Smooth muscle cell of trachea (primary cell): Measurements from ENCODE around the gene CYP4V2. TPM values are rescaled to one million over a fixed set of nuclear protein-coding genes. Genes with fewer than 3 reads are reported as not detected.

Source experiments
- total RNA-seq: library from RNA; depleted of rRNA; stranded (reverse); fragments of >200 nt; gene quantifications from 2 replicates; pipeline ENCODE4 v1.2.1, GENCODE V29; 2014

The CYP4V2 gene
- total RNA-seq = 16.4 and 27.1 TPM in 2 replicates

GRCh38 chr4:186191200-186192065 lies at the start of gene CYP4V2:
TSS of gene CYP4V2 (plus strand) at chr4:186191567. CDS start at chr4:186191824, 257 bp downstream.

GRCh38 chr4:186227221-186227620 lies 35.9 kb downstream of the CYP4V2 start, which contains the start of gene KLKB1:
TSS of gene KLKB1 (plus strand) at chr4:186227507. CDS start at chr4:186228196, 689 bp downstream.

Other genes with a start within 250 kb of the CYP4V2 start
- 3.2 and 7.8 TPM in 2 replicates for gene TLR3, start 122.4 kb upstream of the CYP4V2 start, total RNA-seq
- 6.3 and 8.8 TPM in 2 replicates for gene FAM149A, start 86.9 kb upstream of the CYP4V2 start, total RNA-seq
- gene KLKB1, start 35.9 kb downstream of the CYP4V2 start, total RNA-seq = 0.17 TPM in 1 of 2 replicates, not detected in the other
- not detected in 2 replicates for gene F11, start 74.6 kb downstream of the CYP4V2 start, total RNA-seq